ENCODE measurements around the gene ACCS.

The ACCS gene

GRCh38 chr11:44095506-44096359, 29.7 kb downstream of the ACCS start, which contains the start of gene EXT2:
EXT2 (plus strand) TSS chr11:44095678; CDS start chr11:44107713, 12,035 bp downstream.
- peak; percentile 75 for DNase-seq

- no peak for DNase-seq
Measured at GRCh38 chr11:44096360-44097185, 30.5 kb downstream of the ACCS start.

GRCh38 chr11:44097821-44098220, 31.8 kb downstream of the ACCS start:
- DNase-seq, result no peak

GRCh38 chr11:44101098-44101497, 35.0 kb downstream of the ACCS start:
- no peak for DNase-seq

GRCh38 chr11:44104481-44105294, 38.6 kb downstream of the ACCS start:
- no peak for DNase-seq

GRCh38 chr11:44108260-44108659, 42.2 kb downstream of the ACCS start:
- no peak for DNase-seq

- no peak for DNase-seq
Measured at GRCh38 chr11:44110231-44110679, 44.2 kb downstream of the ACCS start.

GRCh38 chr11:44112091-44112821, 46.2 kb downstream of the ACCS start:
- DNase-seq, result no peak

GRCh38 chr11:44113018-44113417, 46.9 kb downstream of the ACCS start:
- DNase-seq, result no peak

GRCh38 chr11:44113572-44113971, 47.5 kb downstream of the ACCS start:
- DNase-seq, result no peak

- DNase-seq, result no peak
Measured at GRCh38 chr11:44116234-44116830, 50.3 kb downstream of the ACCS start.

GRCh38 chr11:44120169-44120568, 54.1 kb downstream of the ACCS start:
- DNase-seq, result no peak

- DNase-seq, result no peak
Measured at GRCh38 chr11:44125598-44125997, 59.5 kb downstream of the ACCS start.

GRCh38 chr11:44126304-44126703, 60.2 kb downstream of the ACCS start:
- DNase-seq, result no peak

- no peak for DNase-seq
Measured at GRCh38 chr11:44127130-44127529, 61.1 kb downstream of the ACCS start.

- DNase-seq, result no peak
Measured at GRCh38 chr11:44128729-44129128, 62.7 kb downstream of the ACCS start.

- no peak for DNase-seq
Measured at GRCh38 chr11:44130751-44131150, 64.7 kb downstream of the ACCS start.

- DNase-seq, result peak; percentile 13
Measured at GRCh38 chr11:44133335-44133946, 67.4 kb downstream of the ACCS start.
